ENCODE results near the gene CGNL1. TPM values are rescaled to one million over a fixed set of nuclear protein-coding genes. Genes with fewer than 3 reads are reported as not detected.

CGNL1 gene
- total and polyA plus RNA-seq, 10 of the 15 experiments (the other 5 are each of a cell fraction or from before 2014, with no cell fraction given) = under 0.01 to 0.27 (median 0.04) TPM; not detected in 3

DNA sequence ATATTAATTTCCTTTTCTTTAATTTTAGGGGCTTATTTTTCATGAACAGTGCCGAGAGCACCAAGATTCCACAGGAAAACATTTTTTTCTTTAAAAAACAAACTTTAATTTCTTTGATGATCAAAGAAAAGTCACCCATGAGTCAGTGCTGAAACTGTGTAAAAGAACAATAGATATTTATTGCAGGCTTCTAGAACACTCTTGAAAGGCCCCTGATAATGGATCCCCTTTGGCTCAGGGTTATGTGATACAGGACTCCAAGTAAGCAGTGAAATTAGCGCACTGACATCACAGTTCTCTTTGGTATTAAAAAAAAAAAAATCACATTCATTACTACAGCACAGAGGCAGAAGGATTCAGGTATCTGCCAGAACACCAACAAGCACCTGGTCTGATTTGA is 149.3 kb downstream of the CGNL1 start:
- ChIA-PET SMC1A (ENCODE audit: uncharacterized antibody, unreplicated experiment) (interaction anchor here (0.6 to 1.2 kb wide), 2 partner anchors 185 to 378 kb away, joined by 3 to 6 read pairs; no protein-coding TSS in a partner anchor), POLR2A (no interaction called here), CTCF (interaction anchor here (1.1 to 5.3 kb wide), 4 partner anchors 16 to 380 kb away, joined by 3 to 101 read pairs (median 10); no protein-coding TSS in a partner anchor), RAD21 (ENCODE audit: unreplicated experiment) (interaction anchor here (1.8 to 4.6 kb wide), 2 partner anchors 185 to 379 kb away, joined by 4 to 156 read pairs; no protein-coding TSS in a partner anchor)
- Histone ChIP-seq H4K20me1 (ENCODE audit: control insufficient read depth, insufficient read depth) (no peaks in the 10 kb centered on the region), H3K9me3 (replicated peaks; ENCODE audit: control insufficient read depth, insufficient read depth, low read length) (no peaks in the 10 kb centered on the region), H3K4me3 (no peak overlapping the region), H3K27me3 (replicated peaks in 1 of 2; ENCODE audit: control insufficient read depth in 2 of 2, insufficient read depth in 2 of 2, low read length in 1 of 2) (no peaks in the 10 kb centered on the region), H3K79me2 (ENCODE audit: control insufficient read depth, insufficient read depth, low read length) (no peaks in the 10 kb centered on the region), H3K4me2 (ENCODE audit: control insufficient read depth, insufficient read depth) (no peak overlapping the region), H3K9ac (ENCODE audit: control insufficient read depth, insufficient read depth, low read length) (no peak overlapping the region), H3K27ac (ENCODE audit: control insufficient read depth, insufficient read depth) (no peak overlapping the region), H3K4me1 (ENCODE audit: control insufficient read depth, insufficient read depth, low read length) (no peaks in the 10 kb centered on the region), H3K36me3 (ENCODE audit: control insufficient read depth in 2 of 2, insufficient read depth in 2 of 2, low read length in 1 of 2) (no peaks in the 10 kb centered on the region), H2AFZ (ENCODE audit: control insufficient read depth, low read depth, low read length) (no peak overlapping the region)
- intact Hi-C loops (cut with micrococcal nuclease; ENCODE audit: unreplicated experiment) = loop anchor here (10.0 kb wide), 1 partner anchor 381 kb away; no protein-coding TSS in a partner anchor
- ATAC-seq (no peak), DNase-seq (ENCODE audit: low read depth, low spot score) (no peak), FAIRE-seq (no peak)
- TF ChIP-seq YBX1 (IDR thresholded peaks at IDR 0.05) (no peak), NBN (IDR thresholded peaks at IDR 0.05) (no peak), POLR2AphosphoS5 (IDR thresholded peaks at IDR 0.05; ENCODE audit: low read length) (no peak), MEF2A (IDR thresholded peaks at IDR 0.05; ENCODE audit: insufficient read depth, low read depth, low read length) (no peak), CBX5 (IDR thresholded peaks at IDR 0.05; ENCODE audit: low read depth) (no peak), BMI1 (IDR thresholded peaks at IDR 0.05; ENCODE audit: borderline replicate concordance) (no peak), ZNF217 (IDR thresholded peaks at IDR 0.05) (no peak), TCF12 (IDR thresholded peaks at IDR 0.05; ENCODE audit: low read depth, low read length) (no peak), SRF (IDR thresholded peaks at IDR 0.05; ENCODE audit: low read depth in 2 of 2, low read length in 2 of 2) (no peak), JUNB (IDR thresholded peaks at IDR 0.05) (no peak), BHLHE40 (IDR thresholded peaks at IDR 0.05; ENCODE audit: borderline replicate concordance in 1 of 2, low read depth in 2 of 2, low read length in 1 of 2) (no peak), NR2F1 (conservative IDR thresholded peaks at IDR 0.05) (no peak), SUPT20H (IDR thresholded peaks at IDR 0.05; ENCODE audit: borderline replicate concordance, control insufficient read depth, low read depth, low read length) (no peak), IRF4 (IDR thresholded peaks at IDR 0.05; ENCODE audit: low read depth, low read length) (no peak)
- TF ChIP-seq, protein P1, sequence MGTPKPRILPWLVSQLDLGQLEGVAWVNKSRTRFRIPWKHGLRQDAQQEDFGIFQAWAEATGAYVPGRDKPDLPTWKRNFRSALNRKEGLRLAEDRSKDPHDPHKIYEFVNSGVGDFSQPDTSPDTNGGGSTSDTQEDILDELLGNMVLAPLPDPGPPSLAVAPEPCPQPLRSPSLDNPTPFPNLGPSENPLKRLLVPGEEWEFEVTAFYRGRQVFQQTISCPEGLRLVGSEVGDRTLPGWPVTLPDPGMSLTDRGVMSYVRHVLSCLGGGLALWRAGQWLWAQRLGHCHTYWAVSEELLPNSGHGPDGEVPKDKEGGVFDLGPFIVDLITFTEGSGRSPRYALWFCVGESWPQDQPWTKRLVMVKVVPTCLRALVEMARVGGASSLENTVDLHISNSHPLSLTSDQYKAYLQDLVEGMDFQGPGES (IDR thresholded peaks at IDR 0.05) = no peak
- BruUV-seq (replicated peaks) = no TSS peak
- in situ Hi-C loops (cut with MboI) = loop anchor here (5.0 to 25.0 kb wide), 3 partner anchors 183 to 713 kb away; no protein-coding TSS in a partner anchor
- 52% methylated on average over 2 of the region's 2 CpGs for WGBS (ENCODE audit: insufficient coverage, insufficient replicate concordance, low lambda C conversion rate, missing lambda C conversion rate)

Measured in GM12878 (cell line).